Choroid plexus epithelial cell (primary cell): ENCODE results near the gene PRKCE.

Source experiments
- DNase-seq: peaks from one replicate; pipeline ENCODE4 v3.0.0-alpha.2; 2010; ENCODE audit warnings: low read depth
- H3K4me3 ChIP-seq: 2 replicates; pipeline ENCODE4 v1.5.1; 2011; ENCODE audit warnings: low read depth, mild to moderate bottlenecking, control low read depth, low read length, moderate library complexity
- CTCF ChIP-seq: conservative IDR thresholded peaks from 2 replicates; pipeline ENCODE4 v1.5.1; 2011; ENCODE audit warnings: low read depth, mild to moderate bottlenecking, control low read depth, inconsistent platforms, low read length, moderate library complexity

Gene PRKCE

GRCh38 chr2:45862843-45863242 is 211.4 kb downstream of the PRKCE start:
- no peak overlapping the region for H3K4me3 ChIP-seq
- DNase-seq: no peak
- TF ChIP-seq CTCF: no peak

GRCh38 chr2:45864121-45864520 is 212.6 kb downstream of the PRKCE start:
- DNase-seq: no peak
- H3K4me3 ChIP-seq: no peak overlapping the region
- no peak for TF ChIP-seq CTCF

- DNase-seq: no peak
- no peak for TF ChIP-seq CTCF
- H3K4me3 ChIP-seq: no peak overlapping the region
Measured at GRCh38 chr2:45867349-45867748, 215.9 kb downstream of the PRKCE start.

- no peak overlapping the region for H3K4me3 ChIP-seq
- no peak for TF ChIP-seq CTCF
Measured at GRCh38 chr2:45867800-45868199, 216.3 kb downstream of the PRKCE start.

GRCh38 chr2:45869165-45869501 is 217.7 kb downstream of the PRKCE start:
- H3K4me3 ChIP-seq: no peak overlapping the region
- DNase-seq: peak; percentile 64
- no peak for TF ChIP-seq CTCF

More at GRCh38 chr2:45867800-45868199, 216.3 kb downstream of the PRKCE start:
- no peak for DNase-seq

GRCh38 chr2:45871025-45871424 is 219.6 kb downstream of the PRKCE start:
- TF ChIP-seq CTCF: no peak
- H3K4me3 ChIP-seq: no peak overlapping the region
- no peak for DNase-seq

- DNase-seq: no peak
- H3K4me3 ChIP-seq: no peak overlapping the region
- TF ChIP-seq CTCF: no peak
Measured at GRCh38 chr2:45871541-45871940, 220.1 kb downstream of the PRKCE start.
